ENCODE results near the gene TNFRSF4.

DNA sequence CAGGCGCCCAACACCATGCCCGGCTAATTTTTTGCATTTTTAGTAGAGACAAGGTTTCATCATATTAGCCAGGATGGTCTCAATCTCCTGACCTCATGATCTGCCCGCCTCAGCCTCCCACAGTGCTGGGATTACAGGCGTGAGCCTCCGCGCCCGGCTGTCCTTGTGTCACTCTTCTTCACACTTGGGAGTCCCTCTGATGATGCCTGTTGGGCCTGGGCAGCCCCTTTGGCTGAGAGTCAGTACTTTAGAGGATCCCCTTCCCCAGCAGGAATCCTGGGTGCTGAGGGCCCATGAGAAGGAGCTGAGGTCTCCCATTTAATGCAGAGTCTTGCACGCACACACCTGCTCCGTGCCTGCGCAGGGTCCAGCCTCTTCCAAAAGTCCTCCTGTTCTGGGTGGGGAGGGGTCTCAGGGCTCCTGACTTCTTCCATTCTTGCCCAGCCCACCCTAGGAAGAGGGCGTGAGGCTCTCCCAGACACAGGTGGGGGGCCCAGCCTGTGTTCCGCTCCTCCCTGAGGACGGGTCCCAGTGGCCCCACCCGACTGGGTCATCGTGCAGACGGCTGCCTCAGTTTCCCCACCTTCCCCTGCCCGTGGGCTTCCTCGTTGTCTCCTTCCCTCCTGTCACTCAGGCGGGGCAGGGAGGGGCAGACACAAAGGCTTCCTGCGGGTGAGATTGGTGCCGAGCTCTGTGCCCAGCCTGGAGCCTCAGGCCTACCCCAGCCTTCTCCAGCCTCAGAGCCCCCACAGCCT is 36.3 kb downstream of the TNFRSF4 start:
- TF ChIP-seq MYC (IDR thresholded peaks at IDR 0.05; ENCODE audit: borderline replicate concordance, low read length) (no peak), CHD2 (IDR thresholded peaks at IDR 0.05; ENCODE audit: low read length, partially characterized antibody) (no peak)

All from A549 (cell line).